Motor neuron (in vitro differentiated cells): ENCODE results near the gene JMJD7. TPM values are rescaled to one million over a fixed set of nuclear protein-coding genes. Genes with fewer than 3 reads are reported as not detected.

Source experiments
- ATAC-seq, 8 experiments: fragments of 200-7000 bp; cut with Tn5 transposase; replicated peaks in 6 of 8; 2 replicates each; pipeline ENCODE4 v1.8.0; 2021; ENCODE audit warnings: mild to moderate bottlenecking in 8 of 8, moderate library complexity in 8 of 8
- H3K27ac ChIP-seq, 2 donors: fragments of 250-450 bp; sonication (Bioruptor Pico); 2 replicates each; pipeline ENCODE4 v1.9.0; 2021; ENCODE audit warnings: antibody characterized with exemption in 2 of 2, mild to moderate bottlenecking in 2 of 2, moderate library complexity in 1 of 2
- H3K4me1 ChIP-seq, 2 donors: fragments of 250-450 bp; sonication (Bioruptor Pico); replicated peaks in 1 of 2; 2 replicates each; pipeline ENCODE4 v1.6.1; 2021; ENCODE audit warnings: antibody characterized with exemption in 2 of 2, mild to moderate bottlenecking in 2 of 2, moderate library complexity in 1 of 2
- H3K4me3 ChIP-seq, 5 donors: fragments of 250-450 bp; sonication (Bioruptor Pico); 2 replicates each; pipeline ENCODE4 v1.9.0; 2021; ENCODE audit warnings: antibody characterized with exemption in 5 of 5, mild to moderate bottlenecking in 5 of 5, moderate library complexity in 4 of 5
- WGBS, 10 experiments: fragments of 450-650 bp; shearing (Covaris generic); methylation state at CpG; one replicate each; pipeline ENCODE4 v1.0.0; 2022; 5-methylcytosine and 5-hydroxymethylcytosine counted together
- in situ Hi-C, 9 experiments: fragments of 400-800 bp; cut with MboI; loops; one replicate each; pipeline ENCODE4 v1.15.0; 2021; ENCODE audit warnings: low sequenced_read_pairs in 9 of 9, low pct_unique_long_range_greater_than_20kb in 2 of 9; ENCODE audit not compliant: unreplicated experiment in 9 of 9
- total RNA-seq, 8 experiments: library from RNA; unstranded; fragments of 300-600 nt; gene quantifications; 2 replicates each; pipeline versions ENCODE4 v1.2.3 to v1.2.4, GENCODE V29; 2022

JMJD7 gene
- total RNA-seq, 8 experiments from 2014 or later: 4.0 to 8.8 (median 5.7) TPM

- H3K4me3 ChIP-seq: no peak overlapping the region
- ATAC-seq: no peak
- 57 to 100% (median 90%) methylated on average over 1 to 4 of the region's 5 CpGs; no CpG with 5 or more reads in 2 of the 10 experiments for WGBS, 10 experiments
- no peak overlapping the region for H3K27ac ChIP-seq
- in situ Hi-C loops: loop anchor here in 5 of 9 experiments (10.0 to 25.0 kb wide), 2 partner anchors 252 to 260 kb away; partner anchors contain the start of gene TYRO3 (in 5 of the 5)
- H3K4me1 ChIP-seq: no peaks in the 10 kb centered on the region
Measured at GRCh38 chr15:41814534-41814933, 13.4 kb upstream of the JMJD7 start.

GRCh38 chr15:41816788-41817187, 11.1 kb upstream of the JMJD7 start:
- Histone ChIP-seq H3K4me3 (no peak overlapping the region), H3K27ac (no peak overlapping the region), H3K4me1 (no peaks in the 10 kb centered on the region)
- 80 to 100% (median 93%) methylated on average over 3 to 9 of the region's 9 CpGs; no CpG with 5 or more reads in 6 of the 10 experiments for WGBS, 10 experiments
- ATAC-seq: no peak
- in situ Hi-C loops: loop anchor here in 5 of 9 experiments (10.0 to 25.0 kb wide), 2 partner anchors 254 to 262 kb away; partner anchors contain the start of gene TYRO3 (in 5 of the 5)

GRCh38 chr15:41817327-41817726, 10.6 kb upstream of the JMJD7 start:
- no peak overlapping the region for H3K4me3 ChIP-seq
- no peak for ATAC-seq
- H3K4me1 ChIP-seq: no peaks in the 10 kb centered on the region
- 60 to 100% (median 82%) methylated on average over 1 to 7 of the region's 14 CpGs; no CpG with 5 or more reads in 6 of the 10 experiments for WGBS, 10 experiments
- in situ Hi-C loops: loop anchor here in 5 of 9 experiments (10.0 to 25.0 kb wide), 2 partner anchors 255 to 263 kb away; partner anchors contain the start of gene TYRO3 (in 5 of the 5)
- H3K27ac ChIP-seq: no peak overlapping the region

GRCh38 chr15:41817781-41818180, 10.1 kb upstream of the JMJD7 start:
- ATAC-seq: no peak
- H3K27ac ChIP-seq: no peak overlapping the region

GRCh38 chr15:41819455-41820050, 8.3 kb upstream of the JMJD7 start:
- in situ Hi-C loops: loop anchor here in 5 of 9 experiments (10.0 to 25.0 kb wide), 2 partner anchors 257 to 265 kb away; partner anchors contain the start of gene TYRO3 (in 5 of the 5)
- H3K4me3 ChIP-seq: no peak overlapping the region
- H3K4me1 ChIP-seq: no peaks in the 10 kb centered on the region
- ATAC-seq: no peak
- no peak overlapping the region for H3K27ac ChIP-seq
- 83 to 100% (median 88%) methylated on average over 1 to 4 of the region's 9 CpGs; no CpG with 5 or more reads in 5 of the 10 experiments for WGBS, 10 experiments

More at GRCh38 chr15:41817781-41818180, 10.1 kb upstream of the JMJD7 start:
- no peak overlapping the region for H3K4me3 ChIP-seq
- H3K4me1 ChIP-seq: no peaks in the 10 kb centered on the region
- in situ Hi-C loops: loop anchor here in 5 of 9 experiments (10.0 to 25.0 kb wide), 2 partner anchors 255 to 263 kb away; partner anchors contain the start of gene TYRO3 (in 5 of the 5)
- WGBS, 10 experiments: 42% methylated on average over 2 of the region's 6 CpGs; no CpG with 5 or more reads in 9 of the 10 experiments

- Histone ChIP-seq H3K27ac (no peak overlapping the region), H3K4me1 (no peaks in the 10 kb centered on the region), H3K4me3 (no peak overlapping the region)
- in situ Hi-C loops: loop anchor here in 4 of 9 experiments (25.0 kb wide), 1 partner anchor 259 kb away; the partner anchor contains the start of gene TYRO3 (in 4 of the 4)
- ATAC-seq: no peak
- 40 to 100% (median 86%) methylated on average over 1 to 3 of the region's 6 CpGs; no CpG with 5 or more reads in 5 of the 10 experiments for WGBS, 10 experiments
Measured at GRCh38 chr15:41820791-41821423, 7.0 kb upstream of the JMJD7 start.

GRCh38 chr15:41821831-41822230, 6.1 kb upstream of the JMJD7 start:
- Histone ChIP-seq H3K27ac (no peak overlapping the region), H3K4me1 (no peaks in the 10 kb centered on the region), H3K4me3 (no peak overlapping the region)
- WGBS, 10 experiments: no CpG with 5 or more reads among the region's 4 CpGs
- no peak for ATAC-seq
- in situ Hi-C loops: loop anchor here in 4 of 9 experiments (25.0 kb wide), 1 partner anchor 260 kb away; the partner anchor contains the start of gene TYRO3 (in 4 of the 4)

- no peak for ATAC-seq
- Histone ChIP-seq H3K4me1 (no peaks in the 10 kb centered on the region), H3K27ac (no peak overlapping the region), H3K4me3 (no peak overlapping the region)
- in situ Hi-C loops: loop anchor here in 4 of 9 experiments (25.0 kb wide), 1 partner anchor 260 kb away; the partner anchor contains the start of gene TYRO3 (in 4 of the 4)
- WGBS, 10 experiments: 100% methylated on average over 1 to 4 of the region's 6 CpGs; no CpG with 5 or more reads in 7 of the 10 experiments
Measured at GRCh38 chr15:41822471-41822870, 5.4 kb upstream of the JMJD7 start.

GRCh38 chr15:41822957-41823356, 4.9 kb upstream of the JMJD7 start:
- no peak overlapping the region for H3K27ac ChIP-seq
- in situ Hi-C loops: loop anchor here in 4 of 9 experiments (25.0 kb wide), 1 partner anchor 261 kb away; the partner anchor contains the start of gene TYRO3 (in 4 of the 4)
- no peak for ATAC-seq
- H3K4me3 ChIP-seq: no peak overlapping the region
- no peaks in the 10 kb centered on the region for H3K4me1 ChIP-seq
- WGBS, 10 experiments: 60 to 80% methylated on average over 2 of the region's 6 CpGs; no CpG with 5 or more reads in 8 of the 10 experiments

- no peak for ATAC-seq
- Histone ChIP-seq H3K4me3 (no peak overlapping the region), H3K4me1 (no peaks in the 10 kb centered on the region), H3K27ac (no peak overlapping the region)
- in situ Hi-C loops: loop anchor here in 4 of 9 experiments (25.0 kb wide), 1 partner anchor 261 kb away; the partner anchor contains the start of gene TYRO3 (in 4 of the 4)
- WGBS, 10 experiments: 85 to 100% methylated on average over 1 to 9 of the region's 11 CpGs; no CpG with 5 or more reads in 8 of the 10 experiments
Measured at GRCh38 chr15:41823502-41823901, 4.4 kb upstream of the JMJD7 start.

GRCh38 chr15:41824062-41824745, 3.7 kb upstream of the JMJD7 start:
- ATAC-seq: no peak
- in situ Hi-C loops: loop anchor here in 4 of 9 experiments (25.0 kb wide), 1 partner anchor 262 kb away; the partner anchor contains the start of gene TYRO3 (in 4 of the 4)
- H3K4me3 ChIP-seq: no peak overlapping the region
- peaks cover 5 to 6% of the 10 kb centered on the region in 2 donors for H3K4me1 ChIP-seq
- H3K27ac ChIP-seq: no peak overlapping the region
- 88 to 100% (median 97%) methylated on average over 1 to 10 of the region's 19 CpGs; no CpG with 5 or more reads in 6 of the 10 experiments for WGBS, 10 experiments

- in situ Hi-C loops: no loop called here
- Histone ChIP-seq H3K27ac (no peak overlapping the region), H3K4me3 (no peak overlapping the region), H3K4me1 (peaks cover 7 to 10% of the 10 kb centered on the region in 2 donors)
- ATAC-seq: no peak
- WGBS, 10 experiments: 70 to 100% (median 88%) methylated on average over 1 to 8 of the region's 10 CpGs; no CpG with 5 or more reads in 3 of the 10 experiments
Measured at GRCh38 chr15:41825145-41825544, 2.7 kb upstream of the JMJD7 start.
